ENCODE results near the gene ADAM20. TPM values are rescaled to one million over a fixed set of nuclear protein-coding genes. Genes with fewer than 3 reads are reported as not detected.
A peak's percentile ranks its signal among the peaks of the same experiment; 100 is the strongest.

Gene ADAM20
- total RNA-seq, 1 donor, result 1.3 TPM

DNA sequence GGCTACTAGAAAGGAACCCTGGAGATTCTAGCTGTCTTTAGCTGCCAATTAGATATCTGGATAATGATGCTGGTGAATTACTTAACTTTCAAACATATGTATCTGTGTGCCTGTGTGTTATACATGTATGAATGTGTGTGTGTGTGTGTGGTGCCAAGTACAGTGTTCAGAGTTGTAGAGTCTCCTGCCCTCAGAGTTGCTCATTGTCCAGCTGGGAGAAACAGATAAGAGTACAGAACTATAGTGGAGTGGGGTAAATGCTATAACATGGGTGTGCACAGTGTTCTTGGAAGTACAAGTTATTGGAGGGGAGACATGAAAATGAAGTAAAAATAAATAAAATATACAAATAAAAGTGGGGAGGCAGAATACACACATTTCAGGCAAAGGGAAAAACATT is 23.6 kb upstream of the ADAM20 start:
- H3K4me3 ChIP-seq (ENCODE audit: low read depth, low read length), result no peak overlapping the region
- TF ChIP-seq, protein P1, sequence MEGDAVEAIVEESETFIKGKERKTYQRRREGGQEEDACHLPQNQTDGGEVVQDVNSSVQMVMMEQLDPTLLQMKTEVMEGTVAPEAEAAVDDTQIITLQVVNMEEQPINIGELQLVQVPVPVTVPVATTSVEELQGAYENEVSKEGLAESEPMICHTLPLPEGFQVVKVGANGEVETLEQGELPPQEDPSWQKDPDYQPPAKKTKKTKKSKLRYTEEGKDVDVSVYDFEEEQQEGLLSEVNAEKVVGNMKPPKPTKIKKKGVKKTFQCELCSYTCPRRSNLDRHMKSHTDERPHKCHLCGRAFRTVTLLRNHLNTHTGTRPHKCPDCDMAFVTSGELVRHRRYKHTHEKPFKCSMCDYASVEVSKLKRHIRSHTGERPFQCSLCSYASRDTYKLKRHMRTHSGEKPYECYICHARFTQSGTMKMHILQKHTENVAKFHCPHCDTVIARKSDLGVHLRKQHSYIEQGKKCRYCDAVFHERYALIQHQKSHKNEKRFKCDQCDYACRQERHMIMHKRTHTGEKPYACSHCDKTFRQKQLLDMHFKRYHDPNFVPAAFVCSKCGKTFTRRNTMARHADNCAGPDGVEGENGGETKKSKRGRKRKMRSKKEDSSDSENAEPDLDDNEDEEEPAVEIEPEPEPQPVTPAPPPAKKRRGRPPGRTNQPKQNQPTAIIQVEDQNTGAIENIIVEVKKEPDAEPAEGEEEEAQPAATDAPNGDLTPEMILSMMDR (IDR thresholded peaks at IDR 0.05; ENCODE audit: insufficient read depth, low read length), result no peak
- no peak for DNase-seq (ENCODE audit: low read depth)

DNA sequence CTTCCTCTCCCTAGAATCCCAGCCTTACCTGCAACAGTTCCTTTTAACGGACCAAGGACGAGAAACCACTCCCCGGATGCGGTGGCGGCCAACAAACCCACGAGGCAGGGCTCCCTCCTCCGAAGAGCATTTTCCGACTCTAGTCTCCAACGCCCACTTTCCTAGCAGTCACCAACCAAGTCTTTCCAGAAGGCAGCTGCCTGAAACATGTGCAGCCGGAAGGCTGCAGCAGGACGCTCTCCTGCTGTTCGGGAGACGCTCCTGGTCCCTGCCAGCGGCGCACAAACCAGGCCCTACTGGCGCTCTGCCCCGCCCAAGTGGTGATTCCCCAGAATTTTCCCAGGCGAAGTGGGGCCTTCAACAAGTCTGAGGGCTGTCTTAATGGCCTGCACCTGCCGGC is 21.1 kb upstream of the ADAM20 start:
- TF ChIP-seq, protein P1 (IDR thresholded peaks at IDR 0.05; ENCODE audit: insufficient read depth, low read length), result no peak
- peak overlapping the region; percentile 22 for H3K4me3 ChIP-seq (ENCODE audit: low read depth, low read length)
- DNase-seq (ENCODE audit: low read depth), result peak; percentile 9

DNA sequence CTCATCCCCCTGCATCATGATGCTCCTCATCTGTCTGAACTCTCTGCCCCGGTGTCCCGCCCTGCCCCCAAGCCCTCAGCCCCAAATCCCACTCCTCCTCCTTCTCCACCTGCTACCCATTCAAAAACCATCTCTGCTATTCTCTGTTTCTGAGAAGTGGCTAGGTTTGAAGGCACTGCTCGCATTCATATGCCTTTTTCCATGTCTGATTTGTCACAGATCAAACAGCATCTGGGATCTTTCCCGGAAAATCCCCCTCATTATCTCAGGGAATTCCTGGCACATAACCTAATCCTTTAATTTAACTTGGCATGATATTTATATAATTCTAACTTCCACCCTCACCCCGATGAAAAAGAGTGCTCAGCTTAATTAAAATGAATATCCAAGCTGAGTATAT is 3.3 kb upstream of the ADAM20 start:
- H3K4me3 ChIP-seq (ENCODE audit: low read depth, low read length), result no peak overlapping the region
- TF ChIP-seq, protein P1 (IDR thresholded peaks at IDR 0.05; ENCODE audit: insufficient read depth, low read length), result no peak
- DNase-seq (ENCODE audit: low read depth), result no peak

DNA sequence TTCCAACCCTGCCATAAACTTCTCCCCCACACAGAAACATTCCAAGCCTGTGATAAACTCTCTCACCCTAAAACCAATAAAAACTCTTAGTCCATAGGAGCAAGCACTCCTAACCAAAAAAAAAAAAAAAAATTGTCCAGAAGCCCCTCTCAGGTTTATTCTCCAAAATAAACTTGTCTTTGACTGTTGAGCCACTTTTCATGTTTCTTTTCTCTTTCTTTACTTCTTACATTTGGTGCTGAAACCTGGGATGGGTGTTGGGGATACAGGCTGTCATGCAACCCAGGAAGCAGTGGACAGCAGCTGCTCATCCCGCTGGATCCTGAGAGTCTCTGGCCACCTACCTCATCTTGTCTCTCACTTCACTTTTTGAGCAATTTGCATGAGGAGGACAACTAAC is 2.0 kb upstream of the ADAM20 start:
- H3K4me3 ChIP-seq (ENCODE audit: low read depth, low read length), result no peak overlapping the region
- no peak for DNase-seq (ENCODE audit: low read depth)
- TF ChIP-seq, protein P1 (IDR thresholded peaks at IDR 0.05; ENCODE audit: insufficient read depth, low read length), result no peak

- DNase-seq (ENCODE audit: low read depth), result no peak
Measured at GRCh38 chr14:70530417-70530816, 4.4 kb downstream of the ADAM20 start.

GRCh38 chr14:70527501-70528105 is 7.2 kb downstream of the ADAM20 start:
- TF ChIP-seq, protein P1 (IDR thresholded peaks at IDR 0.05; ENCODE audit: insufficient read depth, low read length), result no peak
- DNase-seq (ENCODE audit: low read depth), result no peak
- H3K4me3 ChIP-seq (ENCODE audit: low read depth, low read length), result no peak overlapping the region

More at GRCh38 chr14:70530417-70530816, 4.4 kb downstream of the ADAM20 start:
- TF ChIP-seq, protein P1 (IDR thresholded peaks at IDR 0.05; ENCODE audit: insufficient read depth, low read length), result no peak
- H3K4me3 ChIP-seq (ENCODE audit: low read depth, low read length), result no peak overlapping the region

- TF ChIP-seq, protein P1 (IDR thresholded peaks at IDR 0.05; ENCODE audit: insufficient read depth, low read length), result no peak
- DNase-seq (ENCODE audit: low read depth), result no peak
Measured at GRCh38 chr14:70525691-70526090, 9.1 kb downstream of the ADAM20 start.

More at GRCh38 chr14:70525691-70526090, 9.1 kb downstream of the ADAM20 start:
- H3K4me3 ChIP-seq (ENCODE audit: low read depth, low read length), result no peak overlapping the region

All from fibroblast of the aortic adventitia (primary cell).